Astrocyte (in vitro differentiated cells and primary cell): Measurements from ENCODE around the gene ADORA1. TPM values are rescaled to one million over a fixed set of nuclear protein-coding genes. Genes with fewer than 3 reads are reported as not detected.

Experiments
- DNase-seq: peaks from one replicate; pipeline ENCODE4 v3.0.0-alpha.2; 2010; ENCODE audit warnings: low read depth
- FAIRE-seq: peaks from 2 replicates; lab custom pipeline; 2011; peaks lifted over from hg19 to GRCh38; lab: Jason Lieb, UNC
- H2AFZ ChIP-seq: 2 replicates; pipeline ENCODE4 v1.6.0; 2012; ENCODE audit warnings: low read depth, low read length, inconsistent platforms
- H3K27ac ChIP-seq: 2 replicates; pipeline ENCODE4 v1.5.1; 2011; ENCODE audit warnings: low read depth, low read length, inconsistent platforms
- H3K27me3 ChIP-seq: 2 replicates; pipeline ENCODE4 v1.6.0; 2011; ENCODE audit warnings: low read length, inconsistent platforms; ENCODE audit not compliant: insufficient read depth
- H3K36me3 ChIP-seq: 2 replicates; pipeline ENCODE4 v1.5.1; 2011; ENCODE audit warnings: low read length, inconsistent platforms; ENCODE audit not compliant: insufficient read depth
- H3K4me1 ChIP-seq: 2 replicates; pipeline ENCODE4 v1.5.1; 2011; ENCODE audit warnings: low read length, inconsistent platforms; ENCODE audit not compliant: insufficient read depth
- H3K4me2 ChIP-seq: 2 replicates; pipeline ENCODE4 v1.6.0; 2012; ENCODE audit warnings: low read length, inconsistent platforms
- H3K4me3 ChIP-seq: 2 replicates; pipeline ENCODE4 v1.5.1; 2011; ENCODE audit warnings: low read depth, mild to moderate bottlenecking, low read length, inconsistent platforms; ENCODE audit not compliant: insufficient read depth
- H3K79me2 ChIP-seq: 2 replicates; pipeline ENCODE4 v1.6.0; 2012; ENCODE audit warnings: mild to moderate bottlenecking, low read length, inconsistent platforms; ENCODE audit not compliant: insufficient read depth
- H3K9ac ChIP-seq: 2 replicates; pipeline ENCODE4 v1.6.0; 2012; ENCODE audit warnings: mild to moderate bottlenecking, low read length, inconsistent platforms
- H3K9me3 ChIP-seq: 2 replicates; pipeline ENCODE4 v1.5.1; 2012; ENCODE audit warnings: low read depth, mild to moderate bottlenecking, low read length, inconsistent platforms; ENCODE audit not compliant: insufficient read depth
- H4K20me1 ChIP-seq: 2 replicates; pipeline ENCODE4 v1.6.0; 2012; ENCODE audit warnings: low read length, inconsistent platforms; ENCODE audit not compliant: insufficient read depth
- H3K27ac Mint-ChIP-seq: one replicate; pipeline ENCODE4 v1.8.0; 2021; ENCODE audit warnings: mild to moderate bottlenecking, mixed read lengths; ENCODE audit not compliant: unreplicated experiment
- H3K27me3 Mint-ChIP-seq: one replicate; pipeline ENCODE4 v1.8.0; 2021; ENCODE audit warnings: low read depth, mixed read lengths; ENCODE audit not compliant: unreplicated experiment
- H3K36me3 Mint-ChIP-seq: one replicate; pipeline ENCODE4 v1.8.0; 2021; ENCODE audit warnings: low read depth, mixed read lengths; ENCODE audit not compliant: unreplicated experiment
- H3K4me1 Mint-ChIP-seq: one replicate; pipeline ENCODE4 v1.8.0; 2021; ENCODE audit warnings: low read depth, mixed read lengths; ENCODE audit not compliant: unreplicated experiment
- H3K4me3 Mint-ChIP-seq: one replicate; pipeline ENCODE4 v1.8.0; 2021; ENCODE audit warnings: mild to moderate bottlenecking, moderate library complexity, mixed read lengths; ENCODE audit not compliant: unreplicated experiment
- H3K9me3 Mint-ChIP-seq: one replicate; pipeline ENCODE4 v1.8.0; 2021; ENCODE audit warnings: mild to moderate bottlenecking, mixed read lengths; ENCODE audit not compliant: unreplicated experiment
- CTCF ChIP-seq: IDR thresholded peaks from 2 replicates; pipeline ENCODE4 v1.5.1; 2011; ENCODE audit warnings: low read depth, mild to moderate bottlenecking, inconsistent platforms, low read length, moderate library complexity; ENCODE audit not compliant: insufficient read depth
- EZH2 ChIP-seq: IDR thresholded peaks from 2 replicates; pipeline ENCODE4 v1.6.1; 2012; ENCODE audit warnings: mild to moderate bottlenecking, low read length, inconsistent platforms; ENCODE audit not compliant: insufficient read depth
- total RNA-seq: library from RNA; stranded (reverse); gene quantifications from 2 replicates; pipeline ENCODE4 v1.2.1, GENCODE V29; 2021

The ADORA1 gene
- total RNA-seq, 1 donor from 2014 or later = 5.7 TPM

GRCh38 chr1:203117611-203118575 lies 9.6 kb upstream of the ADORA1 start:
- no peak overlapping the region for H3K4me3 Mint-ChIP-seq
- H3K9me3 ChIP-seq = no peaks in the 10 kb centered on the region
- peak; percentile 45 for TF ChIP-seq CTCF
- no peak for TF ChIP-seq EZH2
- H3K27me3 ChIP-seq = peaks cover 43% of the 10 kb centered on the region
- H3K4me1 ChIP-seq = no peaks in the 10 kb centered on the region
- FAIRE-seq (no peak), DNase-seq (peak; percentile 20)
- no peaks in the 10 kb centered on the region for H3K36me3 Mint-ChIP-seq
- peaks cover 71% of the 10 kb centered on the region for H3K27me3 Mint-ChIP-seq
- no peak overlapping the region for H3K4me3 ChIP-seq
- H2AFZ ChIP-seq = peak overlapping the region; percentile 3
- H3K9ac ChIP-seq = no peak overlapping the region
- no peaks in the 10 kb centered on the region for H3K36me3 ChIP-seq
- H4K20me1 ChIP-seq = no peaks in the 10 kb centered on the region
- no peak overlapping the region for H3K27ac ChIP-seq
- H3K4me1 Mint-ChIP-seq = no peaks in the 10 kb centered on the region
- no peaks in the 10 kb centered on the region for H3K79me2 ChIP-seq
- peaks cover 1% of the 10 kb centered on the region for H3K9me3 Mint-ChIP-seq
- no peak overlapping the region for H3K27ac Mint-ChIP-seq
- H3K4me2 ChIP-seq = no peak overlapping the region

GRCh38 chr1:203120325-203121153 lies 7.0 kb upstream of the ADORA1 start:
- TF ChIP-seq CTCF (no peak), EZH2 (no peak)
- FAIRE-seq (no peak), DNase-seq (no peak)
- no peak overlapping the region for H3K27ac Mint-ChIP-seq
- H3K4me1 Mint-ChIP-seq = peaks cover 3% of the 10 kb centered on the region
- no peak overlapping the region for H2AFZ ChIP-seq
- no peaks in the 10 kb centered on the region for H3K79me2 ChIP-seq
- H3K9me3 ChIP-seq = no peaks in the 10 kb centered on the region
- H3K4me3 ChIP-seq = no peak overlapping the region
- H3K27me3 ChIP-seq = peaks cover 35% of the 10 kb centered on the region
- no peak overlapping the region for H3K4me3 Mint-ChIP-seq
- H3K27me3 Mint-ChIP-seq = peaks cover 95% of the 10 kb centered on the region
- peaks cover 1% of the 10 kb centered on the region for H3K9me3 Mint-ChIP-seq
- no peak overlapping the region for H3K27ac ChIP-seq
- H3K4me1 ChIP-seq = no peaks in the 10 kb centered on the region
- no peaks in the 10 kb centered on the region for H3K36me3 ChIP-seq
- no peak overlapping the region for H3K4me2 ChIP-seq
- no peak overlapping the region for H3K9ac ChIP-seq
- no peaks in the 10 kb centered on the region for H4K20me1 ChIP-seq
- H3K36me3 Mint-ChIP-seq = no peaks in the 10 kb centered on the region
